DMS153 (cell line): ENCODE results near the gene OPN1LW.
"Not testable (repeated sequence)": the region's sequence is repeated elsewhere in the genome, so short reads cannot be mapped to it uniquely, and the experiment has no call there.

Source experiments
- DNase-seq: peaks from one replicate; lab custom pipeline; 2025; lab: John Stamatoyannopoulos, UW

OPN1LW gene

GRCh38 chrX:154144010-154144409, at the start of gene OPN1LW:
TSS of gene OPN1LW (plus strand) at chrX:154144243. CDS start at chrX:154144284, 41 bp downstream.
- not testable (repeated sequence) for DNase-seq

GRCh38 chrX:154094833-154095232, 49.2 kb upstream of the OPN1LW start:
- DNase-seq = no peak

GRCh38 chrX:154096140-154097002, 47.7 kb upstream of the OPN1LW start:
- no peak for DNase-seq

DNA sequence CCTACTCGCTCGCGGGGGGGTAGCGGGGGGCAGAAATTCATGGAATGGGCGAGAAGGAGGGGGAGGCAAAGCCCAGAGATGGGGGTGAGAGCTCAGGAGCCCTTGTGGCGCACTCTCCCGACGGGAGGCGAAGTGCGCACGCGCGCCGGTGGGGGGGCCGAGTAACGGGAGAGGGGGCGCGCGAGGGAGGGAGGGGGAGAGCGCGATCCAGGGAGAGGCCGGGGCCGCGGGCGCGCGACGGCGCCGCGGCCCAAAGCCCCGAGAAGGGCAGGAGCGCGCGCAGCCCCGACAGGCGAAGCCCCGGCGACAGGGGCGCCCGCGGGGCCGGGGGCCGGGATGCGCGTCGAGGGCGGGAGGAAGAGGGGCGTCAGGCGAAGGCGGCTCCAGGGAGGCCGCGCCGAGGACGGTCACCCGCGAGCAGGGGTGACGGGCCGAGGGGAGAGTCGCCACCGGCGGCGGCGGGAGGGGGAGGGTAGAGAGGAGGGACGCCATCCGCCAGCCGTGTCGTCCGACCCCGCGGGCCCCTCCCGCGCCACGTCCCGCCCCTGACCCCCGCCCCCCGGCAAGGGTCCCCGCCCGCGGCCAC, 46.9 kb upstream of the OPN1LW start:
- peak; percentile 6 for DNase-seq

DNA sequence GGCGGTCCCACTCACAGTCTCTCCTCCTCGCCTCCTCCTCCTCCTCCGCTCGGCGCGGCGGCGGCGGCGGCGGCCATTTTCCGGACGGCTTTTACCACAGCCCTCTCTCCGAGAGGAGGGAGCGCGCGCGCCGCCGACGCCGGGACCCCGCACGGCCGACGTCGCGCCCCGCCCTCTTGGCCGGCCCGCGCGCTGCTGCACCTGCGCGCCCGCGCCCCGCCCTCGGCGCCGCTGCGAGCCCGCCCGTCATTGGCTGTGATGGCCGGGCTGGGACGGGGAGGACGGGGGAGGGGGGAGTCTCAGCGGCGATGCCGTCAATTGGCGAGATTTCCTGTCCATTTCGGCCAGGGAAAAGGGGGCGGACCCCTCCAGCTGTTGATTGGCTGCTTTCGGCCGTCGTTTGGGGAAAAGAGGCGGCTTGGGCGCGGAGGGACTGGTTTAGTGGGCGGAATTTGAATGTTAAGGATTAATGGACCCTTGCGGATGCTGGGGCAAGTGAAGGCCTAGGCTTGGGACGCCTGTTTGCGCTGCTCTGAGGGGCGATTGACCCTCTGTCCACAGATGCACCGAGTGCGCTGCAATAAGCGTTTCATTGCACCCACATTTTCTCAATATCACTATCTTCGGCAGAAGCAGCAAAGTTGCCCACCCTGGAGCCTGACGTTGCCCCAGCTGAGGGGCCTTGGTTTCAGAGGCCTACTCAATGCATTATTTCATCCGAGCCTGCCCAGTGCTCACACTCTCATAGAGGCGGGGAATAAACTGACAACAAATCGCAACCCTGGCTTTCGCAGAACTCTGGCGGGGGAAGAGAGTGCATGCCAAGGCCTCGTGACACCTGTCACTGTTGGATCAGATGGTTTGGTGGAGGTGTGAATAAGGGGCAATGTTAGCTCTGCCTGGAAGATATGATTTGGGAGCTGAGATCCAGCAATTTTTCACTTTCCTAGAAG, 46.2 kb upstream of the OPN1LW start, which contains the start of gene MECP2:
MECP2 (minus strand) TSS at position 129 of the 953 bp plus-strand sequence.
- peak; percentile 92 for DNase-seq

- no peak for DNase-seq
Observed at GRCh38 chrX:154098551-154098950, 45.5 kb upstream of the OPN1LW start.

DNA sequence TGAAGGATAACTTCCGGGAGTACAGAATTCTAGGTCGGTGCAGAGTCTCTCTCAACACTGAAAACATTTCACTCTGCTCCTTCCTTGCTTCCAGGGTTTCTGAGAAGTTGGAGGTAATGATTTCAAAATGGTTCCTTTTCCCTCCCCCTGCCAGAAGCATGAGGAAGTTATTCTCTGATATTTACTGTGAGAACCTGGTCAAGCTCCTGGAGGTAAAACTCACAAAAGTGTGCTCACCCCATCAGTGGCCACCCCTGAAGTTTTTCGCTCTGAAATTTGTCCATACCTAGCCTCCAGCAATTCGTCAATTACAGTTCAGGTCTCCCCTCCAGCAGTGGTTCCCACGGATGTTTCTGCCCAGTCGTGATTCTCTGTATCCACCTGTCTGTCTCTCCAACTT, 30.3 kb upstream of the OPN1LW start:
- DNase-seq = no peak

DNA sequence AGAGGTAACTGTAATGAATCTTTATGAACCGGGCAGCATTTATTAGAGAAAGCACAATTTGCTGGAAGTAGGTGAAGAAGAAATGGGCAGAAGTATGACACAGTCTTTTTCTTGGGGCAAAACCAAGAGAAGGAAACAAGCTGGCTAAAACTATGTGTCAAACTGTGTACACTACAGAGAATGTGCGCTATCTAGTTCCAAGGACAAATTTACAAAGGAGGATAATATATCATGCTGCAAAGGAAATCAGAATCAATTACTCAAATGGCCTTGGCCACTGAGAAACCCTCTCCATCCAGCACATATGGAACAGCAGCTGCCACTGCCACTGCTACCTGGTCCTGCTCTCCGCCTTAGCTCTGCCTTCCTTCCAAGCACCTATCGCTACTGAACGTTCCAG, 29.4 kb upstream of the OPN1LW start:
- DNase-seq = no peak

- DNase-seq = no peak
Observed at GRCh38 chrX:154115071-154115470, 29.0 kb upstream of the OPN1LW start.

DNA sequence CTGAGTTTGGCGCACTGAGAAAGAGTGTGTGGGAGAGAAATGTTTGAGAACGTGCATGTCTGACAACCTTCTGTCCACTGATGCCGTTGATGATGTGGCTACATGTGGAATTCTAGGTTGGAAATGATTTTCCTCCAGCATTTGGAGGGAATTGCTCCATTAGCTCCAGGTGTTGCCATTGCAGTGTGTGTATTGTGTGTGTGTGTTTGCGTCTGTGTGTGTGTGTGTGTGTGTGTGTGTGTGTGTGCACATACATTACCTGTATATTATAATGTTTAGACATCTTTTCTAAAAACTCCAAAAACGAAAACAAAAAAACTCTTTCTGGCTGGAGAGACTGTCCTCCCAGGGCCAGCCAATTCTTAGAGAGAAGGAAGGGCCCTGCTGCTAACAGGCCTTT, 28.3 kb upstream of the OPN1LW start:
- no peak for DNase-seq

- DNase-seq = no peak
Observed at GRCh38 chrX:154116426-154117211, 27.4 kb upstream of the OPN1LW start.

- no peak for DNase-seq
Observed at GRCh38 chrX:154117566-154117965, 26.5 kb upstream of the OPN1LW start.

GRCh38 chrX:154120567-154120966, 23.5 kb upstream of the OPN1LW start:
- no peak for DNase-seq

- no peak for DNase-seq
Observed at GRCh38 chrX:154121207-154121606, 22.8 kb upstream of the OPN1LW start.

GRCh38 chrX:154121961-154122360, 22.1 kb upstream of the OPN1LW start:
- no peak for DNase-seq

- no peak for DNase-seq
Observed at GRCh38 chrX:154123241-154124219, 20.5 kb upstream of the OPN1LW start.

DNA sequence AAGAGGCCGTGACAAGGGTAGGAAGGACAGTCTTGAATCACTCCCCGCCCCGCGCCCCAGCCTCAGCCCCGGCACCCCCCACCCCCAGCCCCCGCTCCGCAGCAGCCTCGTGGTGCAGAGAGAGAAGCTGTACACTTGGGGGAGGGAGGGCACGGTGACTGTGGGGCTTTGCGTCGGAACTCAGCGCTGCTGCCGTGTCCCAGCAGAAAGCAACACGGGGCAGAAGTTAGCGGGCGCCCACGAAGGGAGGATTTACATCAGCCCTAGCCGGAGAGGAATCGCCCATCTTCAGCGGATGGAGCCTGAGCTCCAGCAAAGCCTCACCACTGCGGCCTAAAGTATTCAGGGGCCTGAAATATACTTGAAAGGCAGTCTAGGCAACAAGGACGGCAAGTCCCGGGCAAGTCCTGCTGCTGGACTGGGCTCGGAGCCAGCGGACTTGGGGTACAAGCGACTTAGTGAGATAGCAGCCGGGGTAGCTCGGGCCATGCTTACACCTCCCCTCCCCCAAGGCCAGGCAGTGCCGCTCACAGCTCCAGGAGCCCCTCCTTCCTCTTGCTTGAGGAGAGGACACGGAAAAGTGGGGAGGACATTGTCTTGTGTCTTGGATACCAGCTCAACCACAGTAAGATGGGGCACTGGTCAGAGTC, 18.5 kb upstream of the OPN1LW start:
- DNase-seq = no peak

- no peak for DNase-seq
Observed at GRCh38 chrX:154126101-154126500, 17.9 kb upstream of the OPN1LW start.

DNA sequence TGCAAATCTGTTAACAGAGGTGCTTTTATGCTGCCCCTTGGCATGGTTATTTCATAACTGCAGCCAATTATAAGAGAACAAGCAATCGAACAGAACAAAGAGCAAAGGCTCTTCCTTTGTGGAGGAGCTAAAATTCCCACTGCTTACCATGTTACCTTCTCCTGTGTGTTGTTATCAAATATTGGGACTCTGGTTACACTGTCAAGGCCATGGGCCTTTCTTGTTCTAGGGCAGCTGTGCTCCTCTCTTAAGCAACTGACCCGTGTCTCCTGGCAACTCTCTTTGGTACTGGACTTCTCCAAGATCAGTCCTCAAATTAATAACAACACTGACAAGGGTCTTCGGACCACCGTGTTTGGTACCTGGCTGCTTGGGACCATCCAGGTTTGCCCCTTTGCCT, 12.1 kb upstream of the OPN1LW start:
- DNase-seq = no peak

- DNase-seq = no peak
Observed at GRCh38 chrX:154132366-154132765, 11.7 kb upstream of the OPN1LW start.
